Mesodermal cell (in vitro differentiated cells): ENCODE data around the gene IL20RA.
"Not testable (repeated sequence)": the region's sequence is repeated elsewhere in the genome, so short reads cannot be mapped to it uniquely, and the experiment has no call there.

Source experiments
- H3K27ac ChIP-seq: 2 replicates; pipeline ENCODE4 v1.7.0; 2013; ENCODE audit warnings: mild to moderate bottlenecking, low read depth, low read length, moderate library complexity; ENCODE audit not compliant: severe bottlenecking
- H3K36me3 ChIP-seq: 2 replicates; pipeline ENCODE4 v1.7.1; 2013; ENCODE audit warnings: mild to moderate bottlenecking, low read length, moderate library complexity; ENCODE audit not compliant: control insufficient read depth, insufficient read depth
- H3K4me1 ChIP-seq: one replicate; pipeline ENCODE4 v1.7.1; 2013; ENCODE audit warnings: mild to moderate bottlenecking, low read length; ENCODE audit not compliant: insufficient read depth, control insufficient read depth, poor library complexity, severe bottlenecking
- H3K4me3 ChIP-seq: 2 replicates; pipeline ENCODE4 v1.7.0; 2013; ENCODE audit warnings: low read length, control low read depth, mild to moderate bottlenecking; ENCODE audit not compliant: insufficient read depth, poor library complexity, severe bottlenecking; ENCODE audit errors: extremely low read depth
- H3K9me3 ChIP-seq: 2 replicates; pipeline ENCODE4 v1.7.1; 2013; ENCODE audit warnings: mild to moderate bottlenecking, low read length, moderate library complexity; ENCODE audit not compliant: control insufficient read depth
- WGBS, 2 experiments: methylation state at CpG; one replicate each; pipeline ENCODE4 v1.1.5; 2013; ENCODE audit warnings: missing lambda C conversion rate in 2 of 2; ENCODE audit not compliant: insufficient coverage in 2 of 2; 5-methylcytosine and 5-hydroxymethylcytosine counted together

Gene IL20RA

GRCh38 chr6:136959935-136960334, 84.8 kb downstream of the IL20RA start:
- H3K4me1 ChIP-seq = peaks cover 10% of the 10 kb centered on the region
- WGBS, 2 experiments = no CpG with 5 or more reads among the region's 6 CpGs
- H3K27ac ChIP-seq = peak overlapping the region; percentile 59
- not testable (repeated sequence) for H3K4me3 ChIP-seq, H3K36me3 ChIP-seq, H3K9me3 ChIP-seq

DNA sequence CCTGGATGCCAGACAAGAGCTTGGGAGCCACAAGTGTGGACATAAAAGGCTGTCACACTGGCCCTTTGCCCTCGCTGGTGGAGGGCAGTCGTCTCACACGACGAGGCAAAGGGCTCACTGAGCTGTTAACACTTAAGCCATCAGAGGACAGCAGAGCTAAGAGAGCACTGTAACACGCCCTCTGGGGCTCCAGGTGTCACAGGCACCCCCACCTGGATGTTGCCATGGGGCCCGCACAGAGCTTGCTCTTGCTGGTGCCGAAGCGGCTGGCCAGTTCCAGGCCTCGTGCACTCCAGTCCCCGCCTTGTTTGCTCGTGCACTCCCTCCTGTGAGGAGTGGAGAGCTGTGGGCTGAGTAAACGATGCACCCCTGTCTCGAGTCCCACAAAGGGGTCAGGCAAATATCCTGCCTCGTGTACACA, 85.3 kb downstream of the IL20RA start:
- Histone ChIP-seq H3K4me3 (no peak overlapping the region), H3K27ac (peak overlapping the region; percentile 20), H3K36me3 (no peaks in the 10 kb centered on the region), H3K4me1 (peaks cover 6% of the 10 kb centered on the region), H3K9me3 (no peaks in the 10 kb centered on the region)
- WGBS, 2 experiments = 61 to 73% methylated on average over 9 of the region's 14 CpGs

DNA sequence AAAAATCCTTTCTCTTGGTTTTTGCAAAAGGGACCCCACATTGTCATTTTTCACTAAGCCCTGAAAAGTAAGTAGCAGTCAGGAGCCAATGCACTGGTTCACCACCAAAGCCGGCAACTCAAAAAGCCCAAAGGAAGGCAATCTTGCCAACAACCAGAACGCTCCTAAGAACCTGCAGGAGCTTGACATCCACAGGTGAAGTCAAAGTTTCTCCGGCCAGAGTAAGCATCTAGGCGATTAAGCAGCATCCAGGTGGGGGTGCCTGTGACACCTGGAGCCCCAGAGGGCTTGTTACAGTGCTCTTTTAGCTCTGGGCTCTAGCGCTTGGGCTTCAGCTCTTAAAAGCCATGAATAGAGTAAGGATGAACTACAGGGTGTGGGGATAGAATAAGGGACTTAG, 86.6 kb downstream of the IL20RA start:
- Histone ChIP-seq H3K4me1 (peaks cover 5% of the 10 kb centered on the region), H3K36me3 (no peaks in the 10 kb centered on the region), H3K27ac (no peak overlapping the region), H3K4me3 (no peak overlapping the region), H3K9me3 (no peaks in the 10 kb centered on the region)
- WGBS, 2 experiments = 82 to 89% methylated on average over 4 to 5 of the region's 5 CpGs

- WGBS, 2 experiments = 19 to 21% methylated on average over 8 to 10 of the region's 14 CpGs
- Histone ChIP-seq H3K4me3 (no peak overlapping the region), H3K27ac (peak overlapping the region; percentile 71)
Measured at GRCh38 chr6:136956590-136957544, 87.9 kb downstream of the IL20RA start.

DNA sequence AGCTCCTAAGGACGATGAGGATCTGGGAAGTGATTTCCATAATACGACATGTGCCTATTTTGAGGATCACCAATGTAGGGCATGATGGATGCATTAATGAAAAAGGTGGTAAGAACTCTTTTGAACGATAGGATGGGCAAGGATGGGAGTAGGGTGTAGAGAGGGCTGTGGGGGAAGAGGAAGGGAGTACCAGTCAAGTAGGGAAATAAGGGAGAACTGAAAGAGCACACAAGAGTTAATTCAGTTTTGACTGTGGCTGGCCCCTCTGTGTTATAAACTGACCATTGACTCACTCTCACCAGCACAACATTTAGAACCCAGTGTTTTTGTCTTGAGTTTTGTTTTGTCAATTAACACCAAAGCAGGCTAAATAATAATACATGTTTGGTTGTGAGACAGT, 89.6 kb downstream of the IL20RA start:
- H3K27ac ChIP-seq = no peak overlapping the region
- H3K9me3 ChIP-seq = no peaks in the 10 kb centered on the region
- H3K36me3 ChIP-seq = no peaks in the 10 kb centered on the region
- H3K4me3 ChIP-seq = no peak overlapping the region
- H3K4me1 ChIP-seq = peaks cover 5% of the 10 kb centered on the region
- 83 to 87% methylated on average over 3 of the region's 3 CpGs for WGBS, 2 experiments

More at GRCh38 chr6:136956590-136957544, 87.9 kb downstream of the IL20RA start:
- peaks cover 5% of the 10 kb centered on the region for H3K4me1 ChIP-seq
- no peaks in the 10 kb centered on the region for H3K36me3 ChIP-seq
- H3K9me3 ChIP-seq = no peaks in the 10 kb centered on the region

- peaks cover 5% of the 10 kb centered on the region for H3K4me1 ChIP-seq
- no peak overlapping the region for H3K4me3 ChIP-seq
- no peaks in the 10 kb centered on the region for H3K36me3 ChIP-seq
- WGBS, 2 experiments = 94 to 97% methylated on average over 2 to 3 of the region's 7 CpGs
- no peaks in the 10 kb centered on the region for H3K9me3 ChIP-seq
- no peak overlapping the region for H3K27ac ChIP-seq
Measured at GRCh38 chr6:136952714-136953260, 92.0 kb downstream of the IL20RA start.

GRCh38 chr6:136950436-136951126, 94.2 kb downstream of the IL20RA start:
- Histone ChIP-seq H3K4me1 (no peaks in the 10 kb centered on the region), H3K27ac (no peak overlapping the region), H3K9me3 (no peaks in the 10 kb centered on the region), H3K4me3 (no peak overlapping the region), H3K36me3 (no peaks in the 10 kb centered on the region)
- 86 to 91% methylated on average over 2 to 3 of the region's 4 CpGs for WGBS, 2 experiments
